Calu3 (cell line): ENCODE results near the gene CTNNBL1. TPM values are rescaled to one million over a fixed set of nuclear protein-coding genes. Genes with fewer than 3 reads are reported as not detected.

ENCODE experiments used
- BruUV-seq: library from RNA; stranded (reverse); fragments of 400-500 nt; replicated peaks from 2 replicates; lab custom pipeline; 2021; lab: Mats Ljungman, UMichigan
- CTCF ChIA-PET: fragments of 300-600 bp; sonication (Branson Sonifier 250); formaldehyde crosslinking; loops from one replicate; lab custom pipeline; 2022; ENCODE audit warnings: antibody characterized with exemption; lab: Charles Lee
- DNase-seq: peaks from one replicate; pipeline ENCODE4 v3.0.0; 2022
- H3K27ac Mint-ChIP-seq: one replicate; pipeline ENCODE4 v1.8.0; 2022; ENCODE audit warnings: mixed read lengths; ENCODE audit not compliant: unreplicated experiment
- H3K27me3 Mint-ChIP-seq: one replicate; pipeline ENCODE4 v1.8.0; 2022; ENCODE audit warnings: mixed read lengths; ENCODE audit not compliant: unreplicated experiment
- H3K36me3 Mint-ChIP-seq: one replicate; pipeline ENCODE4 v1.8.0; 2022; ENCODE audit warnings: mild to moderate bottlenecking, moderate library complexity, mixed read lengths; ENCODE audit not compliant: insufficient read depth, unreplicated experiment
- H3K4me1 Mint-ChIP-seq: one replicate; pipeline ENCODE4 v1.8.0; 2022; ENCODE audit warnings: mild to moderate bottlenecking, low read depth, mixed read lengths; ENCODE audit not compliant: unreplicated experiment
- H3K4me3 Mint-ChIP-seq: one replicate; pipeline ENCODE4 v1.8.0; 2022; ENCODE audit warnings: mild to moderate bottlenecking, low read depth, moderate library complexity, mixed read lengths; ENCODE audit not compliant: unreplicated experiment
- H3K9me3 Mint-ChIP-seq: one replicate; pipeline ENCODE4 v1.8.0; 2022; ENCODE audit warnings: low read depth, mixed read lengths; ENCODE audit not compliant: unreplicated experiment
- intact Hi-C: fragments of 100-400 bp; cut with micrococcal nuclease; formaldehyde crosslinking; loops from one replicate; pipeline ENCODE4 v1.10.0; 2022; ENCODE audit not compliant: unreplicated experiment
- total RNA-seq: library from RNA; stranded (reverse); gene quantifications from 2 replicates; pipeline ENCODE4 v1.2.3, GENCODE V29; 2022
- TF ChIP-seq, protein P1 (sequence below): fragments of 200-600 bp; IDR thresholded peaks from one replicate; pipeline ENCODE4 v1.8.0; 2022; ENCODE audit warnings: antibody characterized with exemption; ENCODE audit not compliant: unreplicated experiment

CTNNBL1 gene
- total RNA-seq, 1 experiment from 2014 or later = 106 TPM

DNA sequence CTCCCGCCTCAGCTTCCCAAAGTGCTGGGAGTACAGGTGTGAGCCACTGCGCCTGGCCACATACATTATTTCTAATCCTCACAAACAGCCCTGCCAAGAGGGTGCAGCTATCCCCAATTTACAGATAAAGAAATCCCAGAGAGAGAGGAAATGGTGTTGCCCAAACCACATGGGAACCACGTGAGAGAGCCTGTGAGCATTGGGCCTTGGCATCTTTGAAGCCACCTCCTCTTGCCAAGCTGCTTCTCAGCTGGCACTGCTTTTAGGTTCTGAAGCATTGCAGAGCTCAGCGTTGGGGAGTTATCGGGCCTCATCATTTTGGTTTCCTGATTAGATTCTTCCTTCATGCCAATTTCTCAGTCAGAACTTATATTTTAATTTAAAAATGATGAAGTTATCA, 80.3 kb downstream of the CTNNBL1 start:
- H3K4me3 Mint-ChIP-seq = no peak overlapping the region
- H3K9me3 Mint-ChIP-seq = no peaks in the 10 kb centered on the region
- CTCF ChIA-PET = interaction anchor here (0.7 kb wide), 1 partner anchor 189 kb away, joined by 3 read pairs; no protein-coding TSS in a partner anchor
- no peak for DNase-seq
- no peaks in the 10 kb centered on the region for H3K4me1 Mint-ChIP-seq
- H3K27me3 Mint-ChIP-seq = no peaks in the 10 kb centered on the region
- H3K36me3 Mint-ChIP-seq = no peaks in the 10 kb centered on the region
- no TSS peak for BruUV-seq
- H3K27ac Mint-ChIP-seq = no peak overlapping the region
- TF ChIP-seq, protein P1, sequence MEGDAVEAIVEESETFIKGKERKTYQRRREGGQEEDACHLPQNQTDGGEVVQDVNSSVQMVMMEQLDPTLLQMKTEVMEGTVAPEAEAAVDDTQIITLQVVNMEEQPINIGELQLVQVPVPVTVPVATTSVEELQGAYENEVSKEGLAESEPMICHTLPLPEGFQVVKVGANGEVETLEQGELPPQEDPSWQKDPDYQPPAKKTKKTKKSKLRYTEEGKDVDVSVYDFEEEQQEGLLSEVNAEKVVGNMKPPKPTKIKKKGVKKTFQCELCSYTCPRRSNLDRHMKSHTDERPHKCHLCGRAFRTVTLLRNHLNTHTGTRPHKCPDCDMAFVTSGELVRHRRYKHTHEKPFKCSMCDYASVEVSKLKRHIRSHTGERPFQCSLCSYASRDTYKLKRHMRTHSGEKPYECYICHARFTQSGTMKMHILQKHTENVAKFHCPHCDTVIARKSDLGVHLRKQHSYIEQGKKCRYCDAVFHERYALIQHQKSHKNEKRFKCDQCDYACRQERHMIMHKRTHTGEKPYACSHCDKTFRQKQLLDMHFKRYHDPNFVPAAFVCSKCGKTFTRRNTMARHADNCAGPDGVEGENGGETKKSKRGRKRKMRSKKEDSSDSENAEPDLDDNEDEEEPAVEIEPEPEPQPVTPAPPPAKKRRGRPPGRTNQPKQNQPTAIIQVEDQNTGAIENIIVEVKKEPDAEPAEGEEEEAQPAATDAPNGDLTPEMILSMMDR = no peak
- intact Hi-C loops = no loop called here

DNA sequence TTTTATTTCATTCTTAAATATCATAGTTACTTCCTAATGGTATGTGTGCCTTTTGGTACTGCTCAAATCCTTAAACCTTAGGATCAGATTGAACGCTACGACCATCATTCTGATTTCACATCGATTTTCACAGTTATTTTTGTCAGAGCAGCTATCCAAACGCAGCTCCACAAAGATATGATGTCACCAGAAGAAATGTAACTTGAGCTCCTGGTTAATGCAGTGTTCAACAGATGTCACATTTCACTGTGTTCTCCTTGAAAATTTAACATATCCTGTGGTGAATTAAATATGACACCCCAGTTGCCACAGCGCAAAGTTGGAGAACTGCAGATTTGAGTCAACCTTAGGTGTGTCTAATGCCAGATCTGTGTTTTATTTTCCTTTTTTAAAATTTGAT, 81.4 kb downstream of the CTNNBL1 start:
- Mint-ChIP-seq H3K9me3 (no peaks in the 10 kb centered on the region), H3K4me3 (no peak overlapping the region), H3K27me3 (no peaks in the 10 kb centered on the region), H3K4me1 (no peaks in the 10 kb centered on the region), H3K27ac (no peak overlapping the region), H3K36me3 (no peaks in the 10 kb centered on the region)
- TF ChIP-seq, protein P1 = no peak
- DNase-seq = no peak
- intact Hi-C loops = no loop called here
- no TSS peak for BruUV-seq
- CTCF ChIA-PET = no interaction called here

DNA sequence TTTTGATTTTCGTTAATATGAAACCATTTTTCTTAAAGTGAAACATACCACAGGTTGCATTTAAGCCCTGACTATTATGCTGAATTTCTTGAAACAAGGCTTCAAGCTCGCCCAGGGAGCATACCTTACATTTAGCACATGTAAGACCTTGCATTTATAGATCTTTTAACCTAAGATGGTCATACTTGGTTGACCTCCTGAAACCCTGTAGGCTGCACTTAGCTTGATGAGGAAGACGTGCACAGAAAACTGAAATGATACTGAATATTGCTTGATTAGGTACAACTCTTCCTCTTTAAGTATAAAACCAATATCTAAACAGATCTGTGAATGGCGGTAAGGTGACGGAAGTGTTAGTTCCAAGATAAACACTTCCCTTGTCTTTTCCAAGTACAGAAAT, 82.2 kb downstream of the CTNNBL1 start:
- H3K9me3 Mint-ChIP-seq = no peaks in the 10 kb centered on the region
- CTCF ChIA-PET = no interaction called here
- H3K27me3 Mint-ChIP-seq = no peaks in the 10 kb centered on the region
- intact Hi-C loops = no loop called here
- H3K4me3 Mint-ChIP-seq = no peak overlapping the region
- no peak for DNase-seq
- no peaks in the 10 kb centered on the region for H3K4me1 Mint-ChIP-seq
- TF ChIP-seq, protein P1 = no peak
- H3K27ac Mint-ChIP-seq = no peak overlapping the region
- H3K36me3 Mint-ChIP-seq = no peaks in the 10 kb centered on the region
- no TSS peak for BruUV-seq

DNA sequence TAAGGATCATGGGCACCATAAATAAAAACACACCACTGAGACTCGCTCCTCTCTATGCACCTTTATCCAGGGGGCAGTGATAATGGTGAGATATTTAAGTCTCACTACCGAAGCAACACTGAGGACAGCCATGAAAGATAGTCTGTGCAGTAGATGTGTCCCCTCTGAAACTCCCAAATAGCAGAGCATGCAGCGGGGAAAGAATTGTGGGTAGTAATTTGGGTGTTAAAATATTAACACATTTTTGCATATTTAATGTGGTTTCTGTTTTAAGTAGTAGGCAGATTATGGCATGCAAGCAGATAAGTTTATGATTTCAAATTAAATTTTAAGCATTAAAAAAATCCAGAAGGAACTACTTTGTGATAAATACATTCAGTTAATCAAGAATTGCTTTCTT, 82.7 kb downstream of the CTNNBL1 start:
- intact Hi-C loops = no loop called here
- no TSS peak for BruUV-seq
- H3K27ac Mint-ChIP-seq = no peak overlapping the region
- no peaks in the 10 kb centered on the region for H3K9me3 Mint-ChIP-seq
- no peak for DNase-seq
- H3K4me1 Mint-ChIP-seq = no peaks in the 10 kb centered on the region
- CTCF ChIA-PET = no interaction called here
- no peak overlapping the region for H3K4me3 Mint-ChIP-seq
- H3K27me3 Mint-ChIP-seq = no peaks in the 10 kb centered on the region
- TF ChIP-seq, protein P1 = no peak
- no peaks in the 10 kb centered on the region for H3K36me3 Mint-ChIP-seq
